Activated CD8-positive, alpha-beta memory T cell treated with anti-CD3 and anti-CD28 coated beads, Interleukin-2, amount 50 U/mL, for 1 hour (primary cell): ENCODE measurements around the gene PYHIN1.

Experiments used
- DNase-seq: peaks from one replicate; pipeline ENCODE4 v3.0.0-alpha.2; 2020; ENCODE audit errors: extremely low read depth

PYHIN1 gene

GRCh38 chr1:158931055-158931737, at the start of gene PYHIN1:
Gene PYHIN1, plus strand, starts transcription at chr1:158931552. Its CDS starts 5,359 bp downstream, at chr1:158936911.
- no peak for DNase-seq

GRCh38 chr1:158893654-158894053, 37.7 kb upstream of the PYHIN1 start:
- no peak for DNase-seq

- no peak for DNase-seq
Observed at GRCh38 chr1:158898722-158899121, 32.6 kb upstream of the PYHIN1 start.

- no peak for DNase-seq
Observed at GRCh38 chr1:158901623-158902022, 29.7 kb upstream of the PYHIN1 start.

GRCh38 chr1:158916085-158916484, 15.3 kb upstream of the PYHIN1 start:
- no peak for DNase-seq

- DNase-seq = no peak
Observed at GRCh38 chr1:158924677-158925076, 6.7 kb upstream of the PYHIN1 start.

GRCh38 chr1:158930504-158930903, 848 bp upstream of the PYHIN1 start:
- DNase-seq = peak; percentile 1

- no peak for DNase-seq
Observed at GRCh38 chr1:158932171-158932570, 819 bp downstream of the PYHIN1 start.

- DNase-seq = no peak
Observed at GRCh38 chr1:158933621-158934020, 2.3 kb downstream of the PYHIN1 start.

- no peak for DNase-seq
Observed at GRCh38 chr1:158939180-158939579, 7.8 kb downstream of the PYHIN1 start.

- no peak for DNase-seq
Observed at GRCh38 chr1:158941317-158941716, 10.0 kb downstream of the PYHIN1 start.

GRCh38 chr1:158942490-158942889, 11.1 kb downstream of the PYHIN1 start:
- no peak for DNase-seq

- no peak for DNase-seq
Observed at GRCh38 chr1:158943059-158943458, 11.7 kb downstream of the PYHIN1 start.

- no peak for DNase-seq
Observed at GRCh38 chr1:158945061-158945460, 13.7 kb downstream of the PYHIN1 start.

- no peak for DNase-seq
Observed at GRCh38 chr1:158946785-158947184, 15.4 kb downstream of the PYHIN1 start.

- DNase-seq = no peak
Observed at GRCh38 chr1:158951956-158952355, 20.6 kb downstream of the PYHIN1 start.

- DNase-seq = no peak
Observed at GRCh38 chr1:158952416-158952815, 21.1 kb downstream of the PYHIN1 start.

GRCh38 chr1:158961178-158961577, 29.8 kb downstream of the PYHIN1 start:
- DNase-seq = no peak

- DNase-seq = no peak
Observed at GRCh38 chr1:158962983-158963382, 31.6 kb downstream of the PYHIN1 start.

- DNase-seq = no peak
Observed at GRCh38 chr1:158969166-158969565, 37.8 kb downstream of the PYHIN1 start.

GRCh38 chr1:158969855-158970254, 38.5 kb downstream of the PYHIN1 start:
- no peak for DNase-seq

- no peak for DNase-seq
Observed at GRCh38 chr1:158972841-158973240, 41.5 kb downstream of the PYHIN1 start.

GRCh38 chr1:158976219-158976618, 44.9 kb downstream of the PYHIN1 start:
- DNase-seq = no peak

GRCh38 chr1:158978730-158979129, 47.4 kb downstream of the PYHIN1 start:
- DNase-seq = no peak
